HS-27A (cell line): ENCODE data around the gene PSTPIP2.
A peak's percentile ranks its signal among the peaks of the same experiment; 100 is the strongest.
"Not testable (repeated sequence)": the region's sequence is repeated elsewhere in the genome, so short reads cannot be mapped to it uniquely, and the experiment has no call there.

Source experiments
- DNase-seq: peaks from one replicate; pipeline ENCODE4 v3.0.0-alpha.2; 2012; ENCODE audit warnings: low read depth, missing footprints

Gene PSTPIP2

DNA sequence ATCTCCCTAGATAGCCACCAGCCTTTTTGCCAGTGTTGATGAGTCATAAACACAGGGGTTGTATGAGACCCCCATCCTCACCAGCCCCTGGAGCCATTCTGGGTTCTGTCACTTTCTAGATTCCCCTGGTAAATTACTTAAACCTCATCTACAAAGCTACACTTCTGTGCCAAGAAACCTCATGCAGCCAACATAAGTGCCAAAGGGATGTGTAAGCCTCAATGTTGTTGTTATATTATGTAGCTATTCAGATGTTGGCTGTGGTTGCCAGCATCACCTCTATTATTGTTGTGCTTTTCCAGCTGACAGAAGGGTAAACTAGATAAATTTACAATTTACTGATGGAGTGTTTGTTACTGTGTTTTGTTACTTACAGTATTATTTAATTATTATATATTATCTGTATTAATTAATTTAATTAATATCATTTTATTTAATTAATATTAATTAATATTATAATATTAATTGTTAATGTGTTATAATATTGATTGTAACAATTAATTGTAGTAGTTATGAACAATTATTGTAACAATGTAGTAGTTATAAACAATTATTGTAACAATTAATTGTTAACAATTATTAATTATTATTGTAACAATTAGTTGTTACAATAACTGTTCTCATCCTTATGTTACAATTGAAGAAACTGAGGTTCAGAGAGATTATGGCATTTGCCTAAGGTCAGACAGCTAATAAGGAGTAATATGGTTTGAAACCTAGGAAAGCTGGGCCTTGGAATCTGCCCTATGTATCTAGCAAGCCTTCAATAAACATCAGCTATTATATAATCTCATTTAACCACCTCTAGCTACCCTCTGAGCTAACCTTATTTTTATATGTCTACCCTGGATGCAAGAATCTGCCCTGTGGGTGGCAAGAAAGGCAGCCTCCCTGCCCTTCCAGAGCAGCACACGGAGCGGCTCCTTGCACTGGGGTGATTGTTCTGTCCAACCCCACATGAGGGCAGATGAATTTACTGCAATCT is 36.1 kb downstream of the PSTPIP2 start:
- DNase-seq: no peak

- no peak for DNase-seq
These were observed 37.8 kb downstream of the PSTPIP2 start for GRCh38 chr18:46034230-46034629.

DNA sequence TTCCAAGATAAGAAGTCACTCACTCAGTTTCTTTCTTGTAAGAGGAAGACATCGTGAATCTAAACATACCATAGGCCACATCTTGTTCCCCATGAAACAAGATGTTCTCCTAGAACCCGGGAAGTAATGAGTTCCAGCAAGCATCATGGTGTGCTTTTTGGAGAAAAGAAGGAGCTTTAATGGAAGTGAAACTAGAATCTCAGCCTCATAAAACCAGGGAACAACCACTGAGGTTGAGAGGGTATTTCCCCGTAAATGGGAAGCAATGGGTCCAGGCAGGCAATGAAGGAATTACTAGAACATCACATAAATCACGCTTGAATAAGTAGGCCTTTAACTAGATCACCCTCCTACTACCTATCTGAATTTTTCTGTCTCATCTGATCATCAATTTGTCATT is 40.3 kb downstream of the PSTPIP2 start:
- no peak for DNase-seq

GRCh38 chr18:46028536-46028891 is 43.5 kb downstream of the PSTPIP2 start:
- no peak for DNase-seq

DNA sequence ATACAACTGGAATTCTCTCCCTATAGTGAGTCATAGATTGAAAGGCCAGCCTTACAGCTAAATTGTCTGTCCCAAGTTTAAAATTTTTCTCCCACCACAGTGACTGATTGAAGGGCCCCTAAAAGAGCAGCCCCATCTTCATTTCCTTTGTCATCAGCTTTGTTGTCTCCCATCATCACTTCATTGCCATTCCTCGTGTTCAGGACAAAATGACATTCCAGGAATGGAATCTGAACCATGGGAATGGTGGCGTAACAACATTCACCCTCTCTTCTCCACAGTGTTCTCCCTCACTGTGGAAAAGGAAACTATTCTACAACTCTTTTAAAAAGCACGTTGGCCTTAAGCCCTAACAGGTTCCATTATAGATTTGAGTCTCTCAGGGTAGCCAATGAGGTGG is 52.1 kb downstream of the PSTPIP2 start:
- no peak for DNase-seq

- DNase-seq: no peak
These were observed 58.4 kb downstream of the PSTPIP2 start for GRCh38 chr18:46013484-46014189.

DNA sequence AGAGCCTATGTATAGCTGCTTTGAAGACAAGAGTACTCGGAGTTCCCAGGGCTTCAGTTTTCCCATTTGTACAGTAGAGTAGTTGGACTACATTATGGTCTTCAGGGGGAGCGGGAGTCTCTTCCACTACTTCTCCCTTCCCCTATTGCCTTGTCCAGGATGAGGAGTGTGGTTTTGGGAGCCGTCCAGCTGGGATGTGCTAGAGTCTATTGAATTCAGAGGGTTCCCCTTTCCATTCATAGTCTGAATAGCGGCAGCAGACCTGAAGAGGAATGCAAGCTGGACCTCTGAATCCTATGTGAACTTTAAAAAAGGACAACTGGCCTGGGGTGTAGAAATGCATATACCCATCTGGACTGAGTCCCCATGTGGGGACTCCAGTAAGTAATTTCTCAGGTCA is 61.4 kb downstream of the PSTPIP2 start:
- DNase-seq: no peak

- DNase-seq: no peak
These were observed 62.0 kb downstream of the PSTPIP2 start for GRCh38 chr18:46010050-46010449.

GRCh38 chr18:46009125-46009840 is 62.8 kb downstream of the PSTPIP2 start:
- DNase-seq: no peak

DNA sequence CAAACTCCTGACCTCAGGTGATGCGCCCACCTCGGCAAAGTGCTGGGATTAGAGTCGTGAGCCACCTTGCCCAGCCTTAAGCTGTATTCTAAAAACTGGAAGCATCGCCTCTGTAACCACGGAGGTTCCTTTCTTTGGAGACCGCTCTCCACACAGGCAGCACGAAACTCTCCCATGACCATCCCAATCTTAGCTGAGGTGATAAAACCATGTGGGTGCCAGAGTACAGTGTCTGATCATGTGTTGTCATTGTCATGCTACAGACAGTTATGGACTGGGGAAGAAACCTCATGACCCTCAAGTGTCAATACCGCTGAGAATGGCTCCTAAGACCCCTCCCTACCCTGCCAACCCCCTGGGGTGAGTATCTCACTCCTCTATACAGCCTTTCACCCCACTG is 63.5 kb downstream of the PSTPIP2 start:
- no peak for DNase-seq

DNA sequence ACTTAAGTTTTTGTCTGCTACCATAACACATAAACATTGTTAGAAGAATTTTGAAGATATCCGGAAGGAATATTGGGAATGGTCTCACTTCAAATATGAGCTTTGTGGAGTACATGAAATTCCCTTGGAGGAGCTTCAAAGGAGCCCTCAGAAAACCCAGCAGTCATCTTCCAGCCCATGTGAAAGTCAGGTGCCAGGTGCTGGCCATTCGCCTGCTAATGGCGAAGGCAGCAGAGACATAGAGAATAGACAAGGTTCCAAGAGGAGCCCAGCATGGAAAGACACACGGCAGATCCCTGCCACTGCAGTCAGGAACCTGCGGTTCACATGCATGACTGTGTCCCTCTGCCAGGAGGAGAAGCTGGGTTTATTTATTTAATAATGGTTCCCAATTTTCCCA is 64.9 kb downstream of the PSTPIP2 start:
- DNase-seq: no peak

DNA sequence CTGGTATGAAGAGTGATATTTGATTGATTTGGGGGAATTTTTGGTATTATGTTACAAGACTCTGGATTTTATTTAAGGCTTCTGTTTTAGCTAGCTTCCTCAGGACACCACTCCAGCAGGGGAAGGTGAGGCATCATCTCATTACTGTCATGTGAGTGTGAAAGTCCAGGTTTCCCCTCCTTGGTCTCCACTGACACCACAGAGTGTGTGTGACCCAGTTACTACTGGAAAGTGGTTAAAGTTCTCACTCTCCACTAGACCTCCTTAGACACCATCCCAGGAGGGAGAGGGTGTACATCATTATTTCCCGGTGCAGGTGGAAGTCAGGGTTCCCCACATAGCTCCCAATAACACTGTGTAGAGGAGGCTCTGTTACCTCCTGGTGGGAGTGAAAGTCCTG is 69.1 kb downstream of the PSTPIP2 start:
- no peak for DNase-seq

DNA sequence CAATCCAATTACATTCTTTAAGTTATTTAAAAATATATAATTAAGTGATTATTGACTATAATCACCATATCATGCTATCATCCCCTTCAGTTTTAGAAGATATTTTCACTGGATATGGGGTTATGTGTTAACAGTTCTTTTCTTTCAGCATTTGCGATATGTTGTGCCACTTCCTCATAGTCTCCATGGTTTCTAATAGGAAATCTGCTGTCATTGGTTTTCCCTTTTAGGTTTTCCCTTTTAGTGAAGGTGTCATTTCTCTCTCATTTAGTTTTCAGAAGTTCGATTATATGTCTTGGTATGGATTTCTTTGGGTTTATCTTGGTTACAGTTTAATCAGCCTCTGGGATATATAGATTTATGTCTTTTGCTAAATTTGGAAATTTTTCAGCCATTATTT is 70.2 kb downstream of the PSTPIP2 start:
- DNase-seq: no peak

DNA sequence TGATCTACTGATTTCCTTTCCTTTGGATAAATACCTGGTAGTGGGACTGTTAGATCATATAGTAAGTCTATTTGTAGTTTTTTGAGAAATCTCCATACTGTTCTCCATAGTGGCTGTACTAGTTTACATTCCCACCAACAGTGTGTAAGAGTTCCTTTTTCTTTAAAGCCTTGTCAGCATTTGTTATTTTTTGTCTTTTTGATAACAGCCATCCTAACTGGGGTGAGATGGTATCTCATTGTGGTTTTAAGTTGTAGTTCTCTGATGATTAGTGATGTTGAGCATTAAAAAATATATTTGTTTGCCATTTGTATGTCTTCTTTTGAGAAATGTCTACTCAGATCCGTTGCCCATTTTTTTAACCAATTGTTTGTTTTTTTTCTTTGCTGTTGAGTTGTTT is 71.0 kb downstream of the PSTPIP2 start:
- DNase-seq: no peak

DNA sequence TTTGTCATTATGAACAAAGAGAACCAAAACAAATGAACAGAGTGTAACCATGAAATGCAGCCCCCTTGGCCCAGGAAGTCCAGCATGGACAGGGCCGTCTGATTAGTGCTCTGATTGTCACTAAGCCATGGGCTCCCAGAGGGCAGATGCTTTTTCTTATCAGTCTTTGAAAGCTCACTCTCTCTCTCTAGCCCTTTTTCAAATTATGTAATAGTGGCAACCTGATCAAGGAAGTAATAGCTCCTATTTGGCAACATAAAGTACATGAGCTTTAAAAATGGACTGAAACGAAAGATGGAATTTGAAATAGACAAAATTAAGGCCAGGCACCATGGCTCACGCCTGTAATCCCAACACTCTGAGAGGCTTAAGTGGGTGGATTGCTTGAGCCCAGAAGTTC is 72.5 kb downstream of the PSTPIP2 start:
- DNase-seq: no peak

GRCh38 chr18:45998244-45998643 is 73.8 kb downstream of the PSTPIP2 start:
- no peak for DNase-seq

DNA sequence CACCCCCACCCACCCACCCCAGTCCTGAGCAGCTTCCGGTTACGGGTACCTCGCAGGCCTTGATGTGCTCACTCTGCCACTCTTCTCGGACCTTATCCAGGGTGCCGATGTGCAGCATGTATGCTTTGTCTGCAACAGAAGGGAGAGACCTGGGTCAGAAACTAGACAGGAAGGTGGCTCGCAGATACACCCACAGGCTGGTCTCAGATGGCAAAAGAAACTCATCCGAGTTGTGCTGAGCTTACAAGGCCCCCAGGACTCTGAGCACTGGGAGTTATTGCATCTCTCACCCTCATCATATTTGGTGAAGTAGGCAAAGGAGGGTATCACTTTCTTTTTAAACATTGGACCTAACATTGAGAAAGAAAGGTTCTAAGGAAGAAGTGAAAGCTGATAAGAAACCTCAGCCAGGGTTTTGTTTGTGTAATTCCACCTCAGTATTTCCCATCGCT is 74.3 kb downstream of the PSTPIP2 start:
- DNase-seq: no peak

- DNase-seq: no peak
These were observed 76.6 kb downstream of the PSTPIP2 start for GRCh38 chr18:45995461-45995860.

- DNase-seq: peak; percentile 79
These were observed 78.6 kb downstream of the PSTPIP2 start for GRCh38 chr18:45993438-45993837.

DNA sequence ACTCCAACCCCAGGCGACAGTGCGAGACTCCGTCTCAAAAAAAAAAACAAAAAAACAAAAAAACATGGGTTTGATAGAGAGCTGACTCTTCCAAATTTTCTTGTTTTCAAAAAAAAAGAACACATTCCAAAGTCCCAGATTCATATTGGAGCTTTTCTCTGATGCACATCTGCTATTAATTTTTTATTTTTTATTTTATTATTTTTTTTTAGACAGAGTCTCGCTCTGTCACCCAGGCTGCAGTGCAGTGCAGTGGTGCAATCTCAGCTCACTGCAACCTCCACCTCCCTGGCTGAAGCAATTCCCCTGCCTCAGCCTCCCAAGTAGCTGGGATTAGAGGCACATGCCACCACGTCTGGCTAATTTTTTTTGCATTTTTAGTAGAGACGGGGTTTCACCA is 79.5 kb downstream of the PSTPIP2 start:
- not testable (repeated sequence) for DNase-seq

DNA sequence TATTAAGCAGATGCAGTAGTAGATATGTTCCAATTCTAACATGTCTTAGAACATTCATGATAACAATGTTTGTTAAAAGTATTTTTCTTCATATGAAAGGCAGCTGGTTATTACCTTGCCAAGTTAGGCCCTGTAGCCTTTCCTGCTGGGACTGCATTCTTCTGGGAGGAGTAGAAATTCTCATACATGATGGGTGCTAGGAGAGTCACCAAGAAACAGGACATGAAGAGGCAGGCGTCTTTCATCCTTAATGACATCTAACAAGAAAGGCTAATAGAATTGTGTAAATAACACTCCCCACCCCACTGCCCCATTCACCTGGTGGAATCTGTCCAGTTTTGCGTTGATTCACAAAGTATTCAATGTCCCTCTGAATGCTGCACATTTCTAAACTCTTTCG is 80.3 kb downstream of the PSTPIP2 start:
- DNase-seq: no peak

- no peak for DNase-seq
These were observed 87.4 kb downstream of the PSTPIP2 start for GRCh38 chr18:45984546-45985235.
